Measurements from ENCODE around the gene PIAS1. TPM values are rescaled to one million over a fixed set of nuclear protein-coding genes. Genes with fewer than 3 reads are reported as not detected.
"Not testable (repeated sequence)": the region's sequence is repeated elsewhere in the genome, so short reads cannot be mapped to it uniquely, and the experiment has no call there.

Gene PIAS1
- total RNA-seq, result 10 to 100 TPM; 26.7 to 45.8 TPM

GRCh38 chr15:68053701-68054627 is at the start of gene PIAS1:
Gene PIAS1 (plus strand): TSS chr15:68054315. CDS start chr15:68054327, 12 bp downstream.
- ChIA-PET POLR2A (interaction anchor here (0.6 to 2.5 kb wide), 5 partner anchors 30 to 224 kb away, joined by 3 to 9 read pairs (median 4); partner anchors contain the start of genes CLN6 and FEM1B), CTCF (interaction anchor here (0.6 to 1.2 kb wide), 5 partner anchors 10 to 754 kb away, joined by 3 to 4 read pairs (median 3); no protein-coding TSS in a partner anchor)
- peak; percentile 90 for ATAC-seq
- H3K27me3 Mint-ChIP-seq, result peaks cover 14% of the 10 kb centered on the region
- H3K9me3 Mint-ChIP-seq (ENCODE audit: low read depth), result no peaks in the 10 kb centered on the region
- H3K36me3 Mint-ChIP-seq (ENCODE audit: low read depth), result peaks cover 2% of the 10 kb centered on the region
- peak within 1 kb of the TSS; percentile 95 for H3K27ac Mint-ChIP-seq
- H3K4me1 Mint-ChIP-seq, result peaks cover 43% of the 10 kb centered on the region
- peak; percentile 98 for DNase-seq
- H3K4me3 Mint-ChIP-seq, result peak within 1 kb of the TSS; percentile 86
- intact Hi-C loops (cut with DNase I, micrococcal nuclease), result loop anchor here (1.0 to 10.0 kb wide), 13 partner anchors 59 to 1557 kb away; partner anchors contain the start of genes CLN6 (in 2 of the 2), FEM1B (in 2 of the 2), AAGAB (in 1 of the 2) and C15orf61 (in 1 of the 2)

DNA sequence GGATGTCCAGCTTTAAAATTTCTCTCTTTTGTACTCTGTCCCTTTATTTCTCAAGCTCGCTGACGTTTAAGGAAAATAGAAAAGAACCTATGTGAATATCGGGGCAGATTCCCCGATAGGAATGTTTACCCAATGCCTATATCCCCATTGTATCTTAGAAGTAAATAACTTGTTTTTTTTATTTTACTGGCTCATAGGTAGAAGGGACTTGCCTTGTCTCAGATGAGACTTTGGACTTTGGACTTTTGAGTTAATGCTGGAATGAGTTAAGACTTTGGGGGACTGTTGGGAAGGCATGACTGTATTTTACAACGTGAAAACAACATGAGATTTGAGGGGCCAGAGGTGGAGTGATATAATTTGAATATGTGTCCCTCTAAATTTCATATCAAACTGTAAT is 46.5 kb upstream of the PIAS1 start:
- H3K4me1 Mint-ChIP-seq; ATAC-seq; DNase-seq; H3K36me3 Mint-ChIP-seq (ENCODE audit: low read depth); H3K27ac Mint-ChIP-seq; H3K27me3 Mint-ChIP-seq; POLR2A ChIA-PET; H3K4me3 Mint-ChIP-seq; CTCF ChIA-PET; intact Hi-C loops (cut with DNase I, micrococcal nuclease): not testable (repeated sequence)
- peaks cover 14% of the 10 kb centered on the region for H3K9me3 Mint-ChIP-seq (ENCODE audit: low read depth)

GRCh38 chr15:68010361-68011153 is 43.6 kb upstream of the PIAS1 start:
- no peak overlapping the region for H3K4me3 Mint-ChIP-seq
- peaks cover 14% of the 10 kb centered on the region for H3K9me3 Mint-ChIP-seq (ENCODE audit: low read depth)
- ChIA-PET CTCF (interaction anchor here (0.7 to 1.2 kb wide), 2 partner anchors 123 to 168 kb away, joined by 3 read pairs; no protein-coding TSS in a partner anchor), POLR2A (no interaction called here)
- no peak overlapping the region for H3K27ac Mint-ChIP-seq
- intact Hi-C loops (cut with DNase I, micrococcal nuclease), result no loop called here
- ATAC-seq (no peak), DNase-seq (no peak)
- H3K36me3 Mint-ChIP-seq (ENCODE audit: low read depth), result peaks cover 2% of the 10 kb centered on the region
- H3K27me3 Mint-ChIP-seq, result peaks cover 9% of the 10 kb centered on the region
- H3K4me1 Mint-ChIP-seq, result no peaks in the 10 kb centered on the region

DNA sequence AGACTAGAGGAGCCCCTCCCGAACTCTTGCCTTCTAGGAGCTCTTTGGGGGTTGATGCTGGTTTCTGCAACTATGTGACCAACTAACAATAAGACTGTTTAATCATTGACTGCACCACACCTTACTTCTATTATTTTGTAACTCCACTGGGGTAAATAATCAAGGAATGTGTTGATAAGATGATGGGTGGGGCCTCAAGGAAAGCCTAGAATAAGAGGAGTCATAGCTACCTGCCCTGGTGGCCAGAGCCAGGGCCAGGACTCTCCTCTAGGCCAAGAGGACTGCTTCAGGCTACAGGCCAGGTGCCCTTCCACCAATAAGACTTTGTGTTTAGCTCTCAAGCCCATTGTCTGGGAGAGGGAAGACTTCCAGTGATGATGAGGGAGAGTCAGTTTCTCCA is 41.2 kb upstream of the PIAS1 start:
- Mint-ChIP-seq H3K9me3 (ENCODE audit: low read depth) (peaks cover 4% of the 10 kb centered on the region), H3K27ac (no peak overlapping the region), H3K27me3 (peaks cover 9% of the 10 kb centered on the region), H3K4me1 (no peaks in the 10 kb centered on the region), H3K4me3 (no peak overlapping the region), H3K36me3 (ENCODE audit: low read depth) (peaks cover 2% of the 10 kb centered on the region)
- no peak for ATAC-seq
- no peak for DNase-seq
- intact Hi-C loops (cut with DNase I, micrococcal nuclease), result no loop called here
- POLR2A ChIA-PET, result no interaction called here
- CTCF ChIA-PET, result interaction anchor here (0.6 to 1.0 kb wide), 3 partner anchors 21 to 675 kb away, joined by 3 to 4 read pairs (median 3); no protein-coding TSS in a partner anchor

DNA sequence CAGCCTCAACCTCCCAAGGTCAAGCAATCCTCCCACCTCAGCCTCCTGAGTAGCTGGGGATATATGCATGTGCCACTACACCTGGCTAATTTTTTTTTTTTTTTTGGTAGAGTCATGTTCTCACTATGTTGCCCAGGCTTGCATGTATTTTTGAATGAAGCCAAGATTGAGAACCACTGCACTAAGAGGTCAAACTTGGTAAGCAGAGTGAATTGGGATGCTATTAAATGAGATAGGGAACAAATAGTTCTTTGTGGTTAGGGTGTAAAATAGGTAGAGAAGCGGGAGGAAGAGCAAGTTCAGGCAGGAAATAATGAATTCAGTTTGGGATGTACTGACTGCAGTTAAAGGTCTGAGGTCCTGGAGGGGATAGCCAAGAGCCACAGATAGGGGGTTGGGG is 39.9 kb upstream of the PIAS1 start:
- Mint-ChIP-seq H3K27ac (no peak overlapping the region), H3K36me3 (ENCODE audit: low read depth) (no peaks in the 10 kb centered on the region), H3K4me3 (no peak overlapping the region), H3K27me3 (peaks cover 8% of the 10 kb centered on the region), H3K4me1 (no peaks in the 10 kb centered on the region), H3K9me3 (ENCODE audit: low read depth) (no peaks in the 10 kb centered on the region)
- ChIA-PET POLR2A (no interaction called here), CTCF (no interaction called here)
- intact Hi-C loops (cut with DNase I, micrococcal nuclease), result no loop called here
- DNase-seq (no peak), ATAC-seq (no peak)

- CTCF ChIA-PET, result no interaction called here
- Mint-ChIP-seq H3K9me3 (ENCODE audit: low read depth) (no peaks in the 10 kb centered on the region), H3K4me3 (no peak overlapping the region), H3K36me3 (ENCODE audit: low read depth) (no peaks in the 10 kb centered on the region), H3K27ac (no peak overlapping the region), H3K4me1 (no peaks in the 10 kb centered on the region), H3K27me3 (peaks cover 2% of the 10 kb centered on the region)
- DNase-seq, result no peak
- intact Hi-C loops (cut with DNase I, micrococcal nuclease), result no loop called here
- no peak for ATAC-seq
- POLR2A ChIA-PET, result no interaction called here
These were observed 38.9 kb upstream of the PIAS1 start for GRCh38 chr15:68015244-68015643.

- POLR2A ChIA-PET, result no interaction called here
- Mint-ChIP-seq H3K4me1 (no peaks in the 10 kb centered on the region), H3K9me3 (ENCODE audit: low read depth) (no peaks in the 10 kb centered on the region), H3K36me3 (ENCODE audit: low read depth) (no peaks in the 10 kb centered on the region), H3K27ac (no peak overlapping the region), H3K27me3 (peaks cover under 1% of the 10 kb centered on the region), H3K4me3 (no peak overlapping the region)
- intact Hi-C loops (cut with DNase I, micrococcal nuclease), result no loop called here
- CTCF ChIA-PET, result no interaction called here
- no peak for ATAC-seq
- no peak for DNase-seq
These were observed 36.9 kb upstream of the PIAS1 start for GRCh38 chr15:68017201-68017600.

DNA sequence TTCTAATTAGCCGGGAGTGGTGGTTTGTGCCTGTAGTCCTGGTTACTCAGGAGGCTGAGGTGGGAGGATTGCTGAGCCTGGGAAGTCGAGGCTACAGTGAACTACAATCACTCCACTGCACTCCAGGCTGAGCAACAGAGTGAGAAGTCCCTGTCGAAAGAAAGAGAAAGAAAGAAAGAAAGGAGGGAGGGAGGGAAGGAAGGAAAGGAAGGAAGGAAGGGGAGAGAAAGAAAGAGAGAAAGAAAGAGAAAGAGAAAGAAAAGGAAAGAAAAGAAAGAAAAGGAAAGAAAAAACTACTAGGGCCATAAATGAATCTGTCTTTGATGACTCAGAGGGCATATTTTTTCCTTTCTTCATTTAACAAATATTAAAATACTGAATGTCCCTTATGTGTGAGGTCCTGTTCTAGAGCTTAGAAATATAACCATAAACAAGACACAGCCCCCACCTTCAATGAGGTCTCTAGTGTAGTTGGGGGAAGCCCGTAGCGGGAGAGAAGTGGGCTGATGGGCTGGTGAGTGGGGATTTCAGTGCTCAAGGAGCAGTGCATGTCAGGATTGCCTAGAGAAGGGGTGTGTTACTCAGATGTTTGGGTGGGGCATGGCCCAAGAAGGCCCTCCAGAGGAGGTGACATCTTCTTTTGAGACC is 35.2 kb upstream of the PIAS1 start:
- no peaks in the 10 kb centered on the region for H3K9me3 Mint-ChIP-seq (ENCODE audit: low read depth)
- DNase-seq (no peak), ATAC-seq (no peak)
- H3K27me3 Mint-ChIP-seq, result no peaks in the 10 kb centered on the region
- ChIA-PET CTCF (interaction anchor here (0.6 to 0.7 kb wide), 2 partner anchors 73 to 91 kb away, joined by 3 read pairs; no protein-coding TSS in a partner anchor), POLR2A (no interaction called here)
- no peak overlapping the region for H3K4me3 Mint-ChIP-seq
- no peaks in the 10 kb centered on the region for H3K36me3 Mint-ChIP-seq (ENCODE audit: low read depth)
- no peak overlapping the region for H3K27ac Mint-ChIP-seq
- intact Hi-C loops (cut with DNase I, micrococcal nuclease), result no loop called here
- no peaks in the 10 kb centered on the region for H3K4me1 Mint-ChIP-seq

DNA sequence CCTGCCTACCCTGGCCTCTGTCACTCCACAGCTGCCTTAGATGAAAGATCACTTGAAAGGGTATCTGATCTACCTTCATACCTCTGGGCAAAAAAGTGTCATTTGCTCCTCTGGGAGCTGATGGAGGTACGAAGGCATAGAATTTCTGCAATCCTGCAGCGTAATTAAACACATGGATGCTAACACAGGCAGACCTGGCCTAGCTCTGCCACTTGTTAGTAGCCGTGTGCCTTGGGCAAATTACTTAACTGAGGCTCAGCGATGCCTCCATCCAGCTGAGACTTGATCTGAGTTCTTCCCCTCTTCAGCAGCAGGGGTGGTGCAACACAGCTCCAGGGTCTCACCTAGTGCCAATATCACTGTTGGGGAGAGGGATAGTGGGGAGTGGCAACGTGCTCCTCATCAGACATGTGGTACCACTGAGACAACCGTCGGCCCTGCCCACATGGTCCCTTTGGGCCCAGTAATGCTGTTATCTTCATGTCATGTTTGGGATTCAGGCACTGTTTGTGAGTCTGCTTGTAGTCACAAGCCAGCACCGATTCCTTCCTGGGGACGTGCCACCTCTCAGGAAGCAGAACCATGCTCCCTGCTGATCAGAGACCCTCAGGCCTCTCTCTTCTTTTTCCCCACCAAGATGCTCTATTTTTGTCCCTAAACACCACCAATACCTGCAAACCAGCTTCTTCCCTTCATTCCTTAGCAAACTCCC is 34.1 kb upstream of the PIAS1 start:
- no peaks in the 10 kb centered on the region for H3K27me3 Mint-ChIP-seq
- no peaks in the 10 kb centered on the region for H3K4me1 Mint-ChIP-seq
- ATAC-seq (no peak), DNase-seq (no peak)
- H3K36me3 Mint-ChIP-seq (ENCODE audit: low read depth), result no peaks in the 10 kb centered on the region
- CTCF ChIA-PET, result interaction anchor here (0.7 kb wide), 2 partner anchors 92 to 135 kb away, joined by 3 read pairs; no protein-coding TSS in a partner anchor
- H3K9me3 Mint-ChIP-seq (ENCODE audit: low read depth), result no peaks in the 10 kb centered on the region
- no peak overlapping the region for H3K27ac Mint-ChIP-seq
- H3K4me3 Mint-ChIP-seq, result no peak overlapping the region
- intact Hi-C loops (cut with DNase I, micrococcal nuclease), result no loop called here
- POLR2A ChIA-PET, result interaction anchor here (0.6 kb wide), 1 partner anchor 204 kb away, joined by 8 read pairs; no protein-coding TSS in a partner anchor

DNA sequence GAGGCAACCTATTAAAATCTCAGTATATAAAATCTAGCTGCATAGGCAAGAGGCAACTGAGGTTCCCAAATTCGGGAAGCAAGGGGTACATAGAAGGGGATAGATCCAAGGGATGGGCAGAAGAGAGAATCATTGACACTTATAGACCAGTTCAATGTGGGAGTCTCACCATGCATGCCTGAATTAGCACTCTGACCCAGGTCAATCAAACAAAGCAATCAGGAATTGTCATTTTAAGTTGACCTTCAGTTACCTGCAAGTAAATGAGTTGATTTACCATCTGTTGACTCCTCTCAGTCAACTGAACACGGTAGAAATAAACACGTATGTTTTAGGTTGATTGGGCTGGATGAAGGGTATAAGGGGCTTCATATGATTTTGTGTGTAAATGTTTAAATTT is 33.4 kb upstream of the PIAS1 start:
- intact Hi-C loops (cut with DNase I, micrococcal nuclease), result no loop called here
- Mint-ChIP-seq H3K27me3 (no peaks in the 10 kb centered on the region), H3K9me3 (ENCODE audit: low read depth) (no peaks in the 10 kb centered on the region), H3K4me3 (no peak overlapping the region), H3K4me1 (no peaks in the 10 kb centered on the region), H3K36me3 (ENCODE audit: low read depth) (no peaks in the 10 kb centered on the region), H3K27ac (no peak overlapping the region)
- no peak for ATAC-seq
- ChIA-PET POLR2A (interaction anchor here (0.6 kb wide), 1 partner anchor 203 kb away, joined by 8 read pairs; no protein-coding TSS in a partner anchor), CTCF (interaction anchor here (0.7 kb wide), 1 partner anchor 134 kb away, joined by 3 read pairs; no protein-coding TSS in a partner anchor)
- DNase-seq, result no peak

All from activated CD4-positive, alpha-beta T cell treated with anti-CD3 and anti-CD28 coated beads for 36 hours (primary cell).